ENCODE results near the gene ZFP36L2.

DNA sequence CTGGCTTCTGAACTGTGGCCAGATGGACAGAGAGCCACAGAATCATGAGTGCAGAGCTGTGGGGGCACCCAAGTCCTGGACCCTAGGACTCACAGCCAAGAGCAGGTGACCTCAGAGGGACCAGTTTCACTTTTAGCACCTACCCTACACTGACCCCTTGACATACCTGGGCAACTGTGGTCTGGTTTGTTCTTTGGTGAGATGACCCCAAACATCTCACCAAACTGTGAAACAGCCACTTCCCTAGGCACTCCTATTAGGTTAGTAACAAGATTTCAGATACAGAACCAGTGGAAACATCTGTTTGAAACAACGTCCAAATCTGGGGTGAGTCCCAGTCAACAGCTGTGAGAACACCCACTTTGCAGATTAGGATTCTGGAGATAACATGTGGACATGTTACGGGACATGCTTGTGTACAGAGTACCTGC lies 1.9 kb upstream of the ZFP36L2 start:
- no peak for TF ChIP-seq SUZ12 (IDR thresholded peaks at IDR 0.05)
- no peak for TF ChIP-seq ARNT (IDR thresholded peaks at IDR 0.05)
- no peak for TF ChIP-seq NFRKB (IDR thresholded peaks at IDR 0.05)
- no peak for TF ChIP-seq BHLHE40 (IDR thresholded peaks at IDR 0.05; ENCODE audit: borderline replicate concordance)
- no peak for TF ChIP-seq FOXM1 (IDR thresholded peaks at IDR 0.05; ENCODE audit: borderline replicate concordance)
- TF ChIP-seq FOXK2 (IDR thresholded peaks at IDR 0.05) = no peak
- TF ChIP-seq, protein P1, sequence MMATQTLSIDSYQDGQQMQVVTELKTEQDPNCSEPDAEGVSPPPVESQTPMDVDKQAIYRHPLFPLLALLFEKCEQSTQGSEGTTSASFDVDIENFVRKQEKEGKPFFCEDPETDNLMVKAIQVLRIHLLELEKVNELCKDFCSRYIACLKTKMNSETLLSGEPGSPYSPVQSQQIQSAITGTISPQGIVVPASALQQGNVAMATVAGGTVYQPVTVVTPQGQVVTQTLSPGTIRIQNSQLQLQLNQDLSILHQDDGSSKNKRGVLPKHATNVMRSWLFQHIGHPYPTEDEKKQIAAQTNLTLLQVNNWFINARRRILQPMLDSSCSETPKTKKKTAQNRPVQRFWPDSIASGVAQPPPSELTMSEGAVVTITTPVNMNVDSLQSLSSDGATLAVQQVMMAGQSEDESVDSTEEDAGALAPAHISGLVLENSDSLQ (IDR thresholded peaks at IDR 0.05) = no peak
- no peak for TF ChIP-seq SP1 (IDR thresholded peaks at IDR 0.05)
- TF ChIP-seq FOXA1 (IDR thresholded peaks at IDR 0.05) = no peak
- no peak for TF ChIP-seq ZNF384 (IDR thresholded peaks at IDR 0.05)
- TF ChIP-seq CTBP1 (IDR thresholded peaks at IDR 0.05; ENCODE audit: borderline replicate concordance) = no peak
